ENCODE data around the gene RDH14. TPM values are rescaled to one million over a fixed set of nuclear protein-coding genes. Genes with fewer than 3 reads are reported as not detected.

The RDH14 gene
- 8.3 and 15.6 TPM in 2 replicates for total RNA-seq (2013; cell fraction: nucleolus; rRNA removed)
- 21.3 and 24.7 TPM in 2 replicates for total RNA-seq (2014; rRNA removed)
- 31.7 and 33.4 TPM in 2 replicates for total RNA-seq (2014; rRNA removed; fragmentation: Illumina TruSeq; extraction: Trizol)
- 20.3 and 21.6 TPM in 2 replicates for total RNA-seq (2021)
- 11.2 TPM for polyA plus RNA-seq (2011; ENCODE audit: low read depth)
- polyA plus RNA-seq (2011; rRNA removed) = 21.0 and 29.9 TPM in 2 replicates
- polyA plus RNA-seq (2011; cell fraction: cytosol; rRNA removed) = 9.7 and 10.2 TPM in 2 replicates
- polyA plus RNA-seq (2011; cell fraction: nucleus; rRNA removed) = 7.1 and 8.4 TPM in 2 replicates
- polyA plus RNA-seq (2012) = 13.9 and 14.2 TPM in 2 replicates
- polyA plus RNA-seq (2014; fragmentation: Illumina TruSeq; extraction: Trizol) = 31.9 and 49.6 TPM in 2 replicates
- 10 to 100 TPM; 15.5 to 17.3 TPM for polyA plus RNA-seq (2014; fragmentation: Nextera tagmentation; extraction: Ambion mirVana)
- polyA plus RNA-seq (2014; rRNA removed) = 24.1 and 24.4 TPM in 2 replicates
- 10 to 100 TPM; 32.9 to 33.3 TPM for polyA plus RNA-seq (2016; fragmentation: Nextera tagmentation; extraction: Ambion mirVana)
- polyA minus RNA-seq (2011; rRNA and poly(A)+ RNA removed) = 7.8 and 9.1 TPM in 2 replicates
- polyA minus RNA-seq (2011; cell fraction: cytosol; rRNA and poly(A)+ RNA removed) = 3.0 and 7.5 TPM in 2 replicates
- polyA minus RNA-seq (2011; cell fraction: nucleus; rRNA and poly(A)+ RNA removed) = 4.5 and 7.8 TPM in 2 replicates
- Bru-seq, nascent RNA = percentile 78 among the genes with signal in this experiment
- BruChase-seq, experiment 1, labeled RNA remaining after a 6-hour chase = percentile 55 among the genes with signal in this experiment
- percentile 86 among the genes with signal in this experiment for BruChase-seq, experiment 2, labeled RNA remaining after a 2-hour chase
- long read RNA-seq, experiment 1, transcript RDH14-201 (2 exons, 1,587 nt) = major isoform, 22 of 25 reads
- long read RNA-seq, experiment 1, partial matches to known transcripts = 0 of 25 reads
- long read RNA-seq, experiment 1, other reads (novel, unspliced or antisense) = 3 of 25 reads
- long read RNA-seq, experiment 2, partial matches to known transcripts = 0 of 8 reads
- long read RNA-seq, experiment 2, other reads (novel, unspliced or antisense) = 4 of 8 reads

GRCh38 chr2:18560031-18560796 lies at the start of gene RDH14:
RDH14 (minus strand) TSS chr2:18560653; CDS start chr2:18560572, 81 bp downstream.
- Histone ChIP-seq H3K4me3 (peak within 1 kb of the TSS; percentile 82), H4K20me1 (ENCODE audit: control insufficient read depth, insufficient read depth) (no peaks in the 10 kb centered on the region), H3K9ac (ENCODE audit: control insufficient read depth, insufficient read depth, low read length) (peak within 1 kb of the TSS; percentile 74), H3K9me3 (replicated peaks; ENCODE audit: control insufficient read depth, insufficient read depth, low read length) (no peaks in the 10 kb centered on the region), H3K4me2 (ENCODE audit: control insufficient read depth, insufficient read depth) (peak within 1 kb of the TSS; percentile 92), H3K4me1 (ENCODE audit: control insufficient read depth, insufficient read depth, low read length) (no peaks in the 10 kb centered on the region), H3K27ac (ENCODE audit: control insufficient read depth, insufficient read depth) (peak within 1 kb of the TSS; percentile 84), H3K27me3 (replicated peaks in 1 of 2; ENCODE audit: control insufficient read depth in 2 of 2, insufficient read depth in 2 of 2, low read length in 1 of 2) (no peaks in the 10 kb centered on the region), H3K79me2 (ENCODE audit: control insufficient read depth, insufficient read depth, low read length) (peaks cover 16% of the 10 kb centered on the region), H3K36me3 (ENCODE audit: control insufficient read depth in 2 of 2, insufficient read depth in 2 of 2, low read length in 1 of 2) (peaks cover 0 to under 1% of the 10 kb centered on the region in 2 experiments; a peak in 1 of 4 replicates), H2AFZ (ENCODE audit: control insufficient read depth, low read depth, low read length) (peak within 1 kb of the TSS; percentile 99)
- ChIA-PET CTCF (interaction anchor here (0.7 to 2.8 kb wide), 5 partner anchors 8 to 746 kb away, joined by 3 to 12 read pairs (median 3); no protein-coding TSS in a partner anchor), POLR2A (interaction anchor here (0.5 to 0.6 kb wide), 2 partner anchors 124 to 736 kb away, joined by 3 read pairs; no protein-coding TSS in a partner anchor), RAD21 (ENCODE audit: unreplicated experiment) (interaction anchor here (0.6 to 1.5 kb wide), 3 partner anchors 14 to 39 kb away, joined by 3 to 5 read pairs (median 4); no protein-coding TSS in a partner anchor), SMC1A (ENCODE audit: uncharacterized antibody, unreplicated experiment) (interaction anchor here (1.0 to 2.4 kb wide), 4 partner anchors 10 to 39 kb away, joined by 3 to 7 read pairs (median 5); no protein-coding TSS in a partner anchor)
- in situ Hi-C loops (cut with MboI) (no loop called here), intact Hi-C loops (cut with micrococcal nuclease; ENCODE audit: unreplicated experiment) (loop anchor here (1.0 kb wide), 1 partner anchor 788 kb away; no protein-coding TSS in a partner anchor)
- peak; percentile 96 for ATAC-seq
- BruUV-seq (replicated peaks) = no TSS peak
- peak; percentile 75 for FAIRE-seq
- WGBS (ENCODE audit: insufficient coverage, insufficient replicate concordance, low lambda C conversion rate, missing lambda C conversion rate) = under 1% methylated on average over 58 of the region's 81 CpGs
- peak; percentile 69 for DNase-seq (ENCODE audit: low read depth, low spot score)
- TF ChIP-seq TCF3 (IDR thresholded peaks at IDR 0.05; ENCODE audit: borderline replicate concordance, insufficient read depth, low read depth, low read length) = peak; percentile 77; the same call in 1 of the 2 replicates
- no peak for TF ChIP-seq NBN (IDR thresholded peaks at IDR 0.05)
- peak; percentile 91 for TF ChIP-seq DPF2 (IDR thresholded peaks at IDR 0.05)
- TF ChIP-seq KAT2A (conservative IDR thresholded peaks at IDR 0.05; ENCODE audit: control insufficient read depth, low read depth, low read length) = no peak
- TF ChIP-seq ZNF384 (IDR thresholded peaks at IDR 0.05; ENCODE audit: borderline replicate concordance, low read depth, low read length) = no peak
- no peak for TF ChIP-seq MTA3 (IDR thresholded peaks at IDR 0.05; ENCODE audit: borderline replicate concordance, low read length)
- no peak for TF ChIP-seq ZBTB33 (IDR thresholded peaks at IDR 0.05)
- no peak for TF ChIP-seq SREBF2 (IDR thresholded peaks at IDR 0.05; ENCODE audit: low read length)
- TF ChIP-seq IRF4 (IDR thresholded peaks at IDR 0.05; ENCODE audit: low read depth, low read length) = no peak
- peak; percentile 77 for TF ChIP-seq SREBF1 (IDR thresholded peaks at IDR 0.05; ENCODE audit: low read length)
- TF ChIP-seq SIN3A (IDR thresholded peaks at IDR 0.05; ENCODE audit: low read depth, low read length) = peak; percentile 39; the same call in 1 of the 2 replicates
- TF ChIP-seq EP300 (IDR thresholded peaks at IDR 0.05; ENCODE audit: borderline replicate concordance in 1 of 2, control insufficient read depth in 1 of 2, low read depth in 2 of 2, low read length in 2 of 2) = no peak
- TF ChIP-seq CBFB (IDR thresholded peaks at IDR 0.05; ENCODE audit: low read depth) = peak; percentile 58; the same call in 1 of the 2 replicates
- no peak for TF ChIP-seq SUZ12 (IDR thresholded peaks at IDR 0.05; ENCODE audit: unreplicated experiment)
